ENCODE data around the gene PLK5.

The PLK5 gene

GRCh38 chr19:1555487-1556389 lies 31.9 kb downstream of the PLK5 start:
- Histone ChIP-seq H3F3A (ENCODE audit: insufficient read depth, low read length) (no peaks in the 10 kb centered on the region), H3K4me1 (ENCODE audit: insufficient read depth, low read length, severe bottlenecking) (peaks cover 6% of the 10 kb centered on the region), H4K20me1 (ENCODE audit: insufficient read depth, low read length) (no peaks in the 10 kb centered on the region), H3K27ac (ENCODE audit: low read depth, low read length, poor library complexity, severe bottlenecking) (no peak overlapping the region), H3K36me3 (ENCODE audit: insufficient read depth, low read length) (no peaks in the 10 kb centered on the region; the same call in 1 of the 2 replicates), H3K4me2 (ENCODE audit: low read length) (no peak overlapping the region), H3K79me2 (ENCODE audit: insufficient read depth, low read length) (no peaks in the 10 kb centered on the region), H3K9me3 (ENCODE audit: low read length) (no peaks in the 10 kb centered on the region), H2AFZ (ENCODE audit: low read length) (no peak overlapping the region), H3K9me2 (ENCODE audit: low read depth, low read length) (no peaks in the 10 kb centered on the region), H3K27me3 (ENCODE audit: insufficient read depth, low read length) (no peaks in the 10 kb centered on the region), H3K4me3 (ENCODE audit: low read depth, low read length, poor library complexity, severe bottlenecking) (no peak overlapping the region), H3K9ac (ENCODE audit: low read length) (no peak overlapping the region)
- TF ChIP-seq CTCF (IDR thresholded peaks at IDR 0.05; ENCODE audit: low read length) (no peak), EZH2 (IDR thresholded peaks at IDR 0.05; ENCODE audit: borderline replicate concordance, low read length) (no peak)

- Histone ChIP-seq H3K36me3 (ENCODE audit: insufficient read depth, low read length) (no peaks in the 10 kb centered on the region; the same call in 1 of the 2 replicates), H3K4me3 (ENCODE audit: low read depth, low read length, poor library complexity, severe bottlenecking) (no peak overlapping the region), H3K9ac (ENCODE audit: low read length) (no peak overlapping the region), H3F3A (ENCODE audit: insufficient read depth, low read length) (no peaks in the 10 kb centered on the region), H3K4me2 (ENCODE audit: low read length) (no peak overlapping the region), H2AFZ (ENCODE audit: low read length) (no peak overlapping the region), H3K27ac (ENCODE audit: low read depth, low read length, poor library complexity, severe bottlenecking) (no peak overlapping the region), H3K27me3 (ENCODE audit: insufficient read depth, low read length) (no peaks in the 10 kb centered on the region), H3K79me2 (ENCODE audit: insufficient read depth, low read length) (no peaks in the 10 kb centered on the region), H4K20me1 (ENCODE audit: insufficient read depth, low read length) (no peaks in the 10 kb centered on the region), H3K9me2 (ENCODE audit: low read depth, low read length) (no peaks in the 10 kb centered on the region), H3K9me3 (ENCODE audit: low read length) (no peaks in the 10 kb centered on the region), H3K4me1 (ENCODE audit: insufficient read depth, low read length, severe bottlenecking) (peaks cover 6% of the 10 kb centered on the region)
- TF ChIP-seq CTCF (IDR thresholded peaks at IDR 0.05; ENCODE audit: low read length) (no peak), EZH2 (IDR thresholded peaks at IDR 0.05; ENCODE audit: borderline replicate concordance, low read length) (no peak)
Measured at GRCh38 chr19:1556390-1557070, 32.7 kb downstream of the PLK5 start.

- Histone ChIP-seq H3K4me2 (ENCODE audit: low read length) (no peak overlapping the region), H3F3A (ENCODE audit: insufficient read depth, low read length) (no peaks in the 10 kb centered on the region), H3K4me3 (ENCODE audit: low read depth, low read length, poor library complexity, severe bottlenecking) (no peak overlapping the region), H3K36me3 (ENCODE audit: insufficient read depth, low read length) (no peaks in the 10 kb centered on the region; the same call in 1 of the 2 replicates), H3K9me2 (ENCODE audit: low read depth, low read length) (no peaks in the 10 kb centered on the region), H3K27ac (ENCODE audit: low read depth, low read length, poor library complexity, severe bottlenecking) (no peak overlapping the region), H3K4me1 (ENCODE audit: insufficient read depth, low read length, severe bottlenecking) (peaks cover under 1% of the 10 kb centered on the region), H3K79me2 (ENCODE audit: insufficient read depth, low read length) (no peaks in the 10 kb centered on the region), H3K9ac (ENCODE audit: low read length) (no peak overlapping the region), H3K9me3 (ENCODE audit: low read length) (no peaks in the 10 kb centered on the region), H4K20me1 (ENCODE audit: insufficient read depth, low read length) (no peaks in the 10 kb centered on the region), H3K27me3 (ENCODE audit: insufficient read depth, low read length) (no peaks in the 10 kb centered on the region), H2AFZ (ENCODE audit: low read length) (no peak overlapping the region)
- no peak for TF ChIP-seq EZH2 (IDR thresholded peaks at IDR 0.05; ENCODE audit: borderline replicate concordance, low read length)
- no peak for TF ChIP-seq CTCF (IDR thresholded peaks at IDR 0.05; ENCODE audit: low read length)
Measured at GRCh38 chr19:1558552-1558951, 34.7 kb downstream of the PLK5 start.

Measured in OCI-LY1 (cell line).